ENCODE data around the gene C12orf57. TPM values are rescaled to one million over a fixed set of nuclear protein-coding genes. Genes with fewer than 3 reads are reported as not detected.

Gene C12orf57
- total and polyA plus RNA-seq, 2 experiments from 2014 or later, result 217 to 219 TPM

DNA sequence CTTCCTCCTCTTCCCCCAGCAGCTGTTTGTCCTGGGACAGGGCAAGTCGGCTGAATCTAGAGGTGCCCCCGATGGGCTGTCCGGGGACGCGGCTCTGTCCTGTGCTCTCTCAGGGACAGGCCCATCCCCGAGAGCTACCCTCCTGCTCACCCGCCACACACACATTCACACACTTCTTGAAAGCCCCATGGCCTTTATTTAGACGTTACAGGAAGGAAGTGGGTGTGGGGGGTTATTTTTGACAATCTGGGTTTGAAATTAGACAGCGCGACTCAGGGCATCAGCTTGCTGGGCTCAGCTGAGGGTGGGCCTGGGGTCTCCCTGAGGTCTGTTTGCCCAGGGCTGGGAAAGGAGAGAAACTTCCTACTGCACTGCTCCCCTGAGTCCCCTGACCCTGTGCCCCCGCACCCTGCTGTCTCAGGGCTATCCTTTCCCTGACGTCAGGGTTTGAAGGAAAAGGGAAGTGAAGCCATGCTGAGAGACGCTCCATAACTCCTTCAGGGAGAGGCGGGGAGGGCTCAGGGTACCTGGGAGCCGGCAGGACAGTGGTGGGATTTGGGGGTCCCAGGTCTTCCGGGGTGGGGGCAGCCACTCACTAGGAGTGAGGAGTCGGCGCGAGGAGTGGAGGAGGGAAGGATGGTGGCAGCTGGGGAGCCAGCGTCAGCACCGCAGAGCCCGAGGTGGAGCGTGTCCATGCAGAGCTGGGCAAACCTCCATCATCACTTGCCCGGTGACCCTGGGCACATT lies 15.4 kb downstream of the C12orf57 start:
- WGBS (ENCODE audit: low lambda C conversion rate, missing lambda C conversion rate), result 90% methylated on average over 20 of the region's 24 CpGs
- H3K27ac ChIP-seq, result no peak overlapping the region

DNA sequence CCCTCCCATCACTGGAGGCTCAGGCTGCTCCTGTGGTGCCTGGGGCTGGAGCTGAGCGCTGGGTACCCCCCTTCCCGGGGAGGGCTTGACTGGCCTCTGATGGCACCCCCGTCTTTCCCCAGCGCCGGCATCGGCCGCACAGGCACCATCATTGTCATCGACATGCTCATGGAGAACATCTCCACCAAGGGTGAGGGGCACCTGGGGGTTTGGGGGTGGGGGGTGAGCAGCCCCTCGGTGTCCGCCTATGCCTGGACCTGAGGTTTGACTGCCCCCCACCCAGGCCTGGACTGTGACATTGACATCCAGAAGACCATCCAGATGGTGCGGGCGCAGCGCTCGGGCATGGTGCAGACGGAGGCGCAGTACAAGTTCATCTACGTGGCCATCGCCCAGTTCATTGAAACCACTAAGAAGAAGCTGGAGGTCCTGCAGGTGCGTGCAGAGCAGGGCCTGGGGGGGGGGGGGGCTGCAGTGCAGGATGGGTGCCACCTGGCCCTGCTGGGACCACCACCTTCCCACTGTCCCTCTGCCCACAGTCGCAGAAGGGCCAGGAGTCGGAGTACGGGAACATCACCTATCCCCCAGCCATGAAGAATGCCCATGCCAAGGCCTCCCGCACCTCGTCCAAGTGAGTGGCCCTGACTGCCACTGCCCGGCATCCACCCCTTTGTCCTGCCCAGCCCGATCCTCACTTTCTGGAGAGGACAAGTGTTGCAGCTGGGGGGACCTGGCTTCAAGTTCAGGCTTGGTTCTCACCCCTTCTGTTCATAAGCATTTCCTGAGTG lies 16.2 kb downstream of the C12orf57 start:
- no peak for TF ChIP-seq EZH2 (IDR thresholded peaks at IDR 0.05; ENCODE audit: borderline replicate concordance)
- TF ChIP-seq EZH2phosphoT487 (IDR thresholded peaks at IDR 0.05; ENCODE audit: low read depth, severe bottlenecking, unreplicated experiment), result no peak
- TF ChIP-seq, protein P1, sequence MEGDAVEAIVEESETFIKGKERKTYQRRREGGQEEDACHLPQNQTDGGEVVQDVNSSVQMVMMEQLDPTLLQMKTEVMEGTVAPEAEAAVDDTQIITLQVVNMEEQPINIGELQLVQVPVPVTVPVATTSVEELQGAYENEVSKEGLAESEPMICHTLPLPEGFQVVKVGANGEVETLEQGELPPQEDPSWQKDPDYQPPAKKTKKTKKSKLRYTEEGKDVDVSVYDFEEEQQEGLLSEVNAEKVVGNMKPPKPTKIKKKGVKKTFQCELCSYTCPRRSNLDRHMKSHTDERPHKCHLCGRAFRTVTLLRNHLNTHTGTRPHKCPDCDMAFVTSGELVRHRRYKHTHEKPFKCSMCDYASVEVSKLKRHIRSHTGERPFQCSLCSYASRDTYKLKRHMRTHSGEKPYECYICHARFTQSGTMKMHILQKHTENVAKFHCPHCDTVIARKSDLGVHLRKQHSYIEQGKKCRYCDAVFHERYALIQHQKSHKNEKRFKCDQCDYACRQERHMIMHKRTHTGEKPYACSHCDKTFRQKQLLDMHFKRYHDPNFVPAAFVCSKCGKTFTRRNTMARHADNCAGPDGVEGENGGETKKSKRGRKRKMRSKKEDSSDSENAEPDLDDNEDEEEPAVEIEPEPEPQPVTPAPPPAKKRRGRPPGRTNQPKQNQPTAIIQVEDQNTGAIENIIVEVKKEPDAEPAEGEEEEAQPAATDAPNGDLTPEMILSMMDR (IDR thresholded peaks at IDR 0.05; ENCODE audit: poor library complexity), result no peak
- H3K36me3 ChIP-seq (replicated peaks; ENCODE audit: insufficient read depth, low read depth), result no peaks in the 10 kb centered on the region
- no peak overlapping the region for H3K27ac ChIP-seq
- H3K9me3 ChIP-seq (ENCODE audit: low read depth), result no peaks in the 10 kb centered on the region
- H3K9me2 ChIP-seq (replicated peaks; ENCODE audit: insufficient read depth), result no peaks in the 10 kb centered on the region
- no peaks in the 10 kb centered on the region for H3K27me3 ChIP-seq
- H3K4me2 ChIP-seq, result no peak overlapping the region
- no peak for DNase-seq (ENCODE audit: low spot score)
- H2AFZ ChIP-seq, result no peak overlapping the region
- no peaks in the 10 kb centered on the region for H4K20me1 ChIP-seq (ENCODE audit: insufficient read depth, poor library complexity, severe bottlenecking)
- WGBS (ENCODE audit: low lambda C conversion rate, missing lambda C conversion rate), result 94% methylated on average over 25 of the region's 26 CpGs
- peaks cover 18% of the 10 kb centered on the region for H3K79me2 ChIP-seq
- no peak overlapping the region for H3K4me3 ChIP-seq
- H3K4me1 ChIP-seq (ENCODE audit: insufficient read depth), result peaks cover 10% of the 10 kb centered on the region

More for the DNA sequence above, 15.4 kb downstream of the C12orf57 start:
- peaks cover 10% of the 10 kb centered on the region for H3K4me1 ChIP-seq (ENCODE audit: insufficient read depth)
- no peaks in the 10 kb centered on the region for H4K20me1 ChIP-seq (ENCODE audit: insufficient read depth, poor library complexity, severe bottlenecking)
- no peaks in the 10 kb centered on the region for H3K9me3 ChIP-seq (ENCODE audit: low read depth)
- no peaks in the 10 kb centered on the region for H3K27me3 ChIP-seq
- H3K79me2 ChIP-seq, result peaks cover 11% of the 10 kb centered on the region
- no peak overlapping the region for H2AFZ ChIP-seq
- no peak overlapping the region for H3K4me2 ChIP-seq
- DNase-seq (ENCODE audit: low spot score), result no peak
- TF ChIP-seq EZH2 (IDR thresholded peaks at IDR 0.05; ENCODE audit: borderline replicate concordance), result no peak
- TF ChIP-seq EZH2phosphoT487 (IDR thresholded peaks at IDR 0.05; ENCODE audit: low read depth, severe bottlenecking, unreplicated experiment), result no peak
- TF ChIP-seq, protein P1 (IDR thresholded peaks at IDR 0.05; ENCODE audit: poor library complexity), result no peak
- no peaks in the 10 kb centered on the region for H3K9me2 ChIP-seq (replicated peaks; ENCODE audit: insufficient read depth)
- no peak overlapping the region for H3K4me3 ChIP-seq
- H3K36me3 ChIP-seq (replicated peaks; ENCODE audit: insufficient read depth, low read depth), result no peaks in the 10 kb centered on the region

DNA sequence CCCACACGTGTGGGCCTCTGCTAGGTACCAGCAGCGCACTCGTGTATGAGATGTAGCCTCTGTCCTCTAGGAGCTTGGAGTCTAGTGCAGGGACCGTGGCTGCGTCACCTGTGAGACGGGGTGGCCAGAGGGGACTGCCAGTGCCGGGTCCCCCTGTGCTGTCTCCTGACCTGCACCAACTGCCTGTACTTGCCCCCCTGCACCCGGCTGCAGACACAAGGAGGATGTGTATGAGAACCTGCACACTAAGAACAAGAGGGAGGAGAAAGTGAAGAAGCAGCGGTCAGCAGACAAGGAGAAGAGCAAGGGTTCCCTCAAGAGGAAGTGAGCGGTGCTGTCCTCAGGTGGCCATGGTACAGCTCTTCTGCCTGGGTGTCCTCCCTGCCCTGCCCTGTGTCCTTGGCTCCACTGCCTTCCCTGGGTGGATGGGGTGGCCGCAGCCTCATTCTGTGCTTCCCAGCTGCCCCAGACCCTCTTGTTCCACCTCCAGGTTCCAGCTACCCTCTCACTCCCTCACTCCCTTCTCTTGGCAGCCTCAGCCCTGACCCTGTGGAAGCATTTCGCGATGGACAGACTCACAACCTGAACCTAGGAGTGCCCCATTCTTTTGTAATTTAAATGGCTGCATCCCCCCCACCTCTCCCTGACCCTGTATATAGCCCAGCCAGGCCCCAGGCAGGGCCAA lies 16.9 kb downstream of the C12orf57 start:
- DNase-seq (ENCODE audit: low spot score), result no peak
- Histone ChIP-seq H3K9me3 (ENCODE audit: low read depth) (no peaks in the 10 kb centered on the region), H3K9me2 (replicated peaks; ENCODE audit: insufficient read depth) (no peaks in the 10 kb centered on the region), H3K36me3 (replicated peaks; ENCODE audit: insufficient read depth, low read depth) (no peaks in the 10 kb centered on the region), H3K4me3 (no peak overlapping the region), H3K27ac (peak overlapping the region; percentile 100), H3K4me2 (peak overlapping the region; percentile 84), H3K79me2 (peaks cover 18% of the 10 kb centered on the region), H3K27me3 (no peaks in the 10 kb centered on the region), H3K4me1 (ENCODE audit: insufficient read depth) (peaks cover 15% of the 10 kb centered on the region), H4K20me1 (ENCODE audit: insufficient read depth, poor library complexity, severe bottlenecking) (no peaks in the 10 kb centered on the region), H2AFZ (no peak overlapping the region)
- TF ChIP-seq EZH2 (IDR thresholded peaks at IDR 0.05; ENCODE audit: borderline replicate concordance), result no peak
- TF ChIP-seq, protein P1 (IDR thresholded peaks at IDR 0.05; ENCODE audit: poor library complexity), result peak; percentile 9
- 91% methylated on average over 13 of the region's 13 CpGs for WGBS (ENCODE audit: low lambda C conversion rate, missing lambda C conversion rate)

Measured in hepatocyte (in vitro differentiated cells).